ENCODE measurements around the gene IFT172.

The IFT172 gene

DNA sequence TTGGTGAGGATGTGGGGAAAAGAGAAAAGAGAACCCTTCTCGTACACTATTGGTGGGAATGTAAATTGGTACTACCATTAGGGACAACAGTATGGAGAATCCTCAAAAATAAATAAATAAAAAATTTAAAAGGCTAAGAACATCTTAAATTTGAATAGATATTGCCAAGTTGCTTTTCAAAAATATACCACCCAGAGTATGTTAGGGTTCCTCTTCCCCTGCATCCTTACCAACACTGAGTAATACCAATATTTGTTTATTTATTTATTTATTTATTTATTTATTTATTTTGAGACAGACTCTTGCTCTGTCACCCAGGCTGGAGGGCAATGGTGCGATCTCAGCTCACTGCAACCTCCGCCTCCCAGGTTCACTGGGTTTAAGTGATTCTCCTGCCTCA, 66.6 kb downstream of the IFT172 start:
- no peak for DNase-seq

DNA sequence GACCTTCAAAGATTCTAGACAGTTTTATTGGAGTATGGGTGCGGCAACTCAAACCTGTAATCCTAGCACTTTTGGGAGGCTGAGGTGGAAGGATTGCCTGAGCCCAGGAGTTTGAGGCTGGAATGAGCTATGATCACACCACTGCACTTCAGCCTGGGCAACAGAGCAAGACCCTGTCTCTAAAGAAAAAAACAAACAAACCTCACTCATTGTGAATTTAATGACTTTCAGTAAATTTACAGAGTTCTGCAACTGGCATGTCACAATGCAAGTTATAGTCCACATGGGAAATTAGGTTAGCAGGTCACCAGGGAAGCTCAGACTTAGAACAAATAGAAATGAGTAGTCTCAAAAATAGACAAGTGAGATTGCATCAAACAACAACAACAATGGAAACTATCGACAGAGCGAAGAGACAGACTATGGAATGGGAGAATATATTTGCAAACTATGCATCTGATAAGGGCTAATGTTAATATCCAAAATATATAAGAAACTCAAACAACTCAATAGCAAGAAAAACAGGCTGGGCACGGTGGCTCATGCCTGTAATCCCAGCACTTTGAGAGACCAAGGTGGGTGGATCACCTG, 67.8 kb downstream of the IFT172 start:
- no peak for DNase-seq

DNA sequence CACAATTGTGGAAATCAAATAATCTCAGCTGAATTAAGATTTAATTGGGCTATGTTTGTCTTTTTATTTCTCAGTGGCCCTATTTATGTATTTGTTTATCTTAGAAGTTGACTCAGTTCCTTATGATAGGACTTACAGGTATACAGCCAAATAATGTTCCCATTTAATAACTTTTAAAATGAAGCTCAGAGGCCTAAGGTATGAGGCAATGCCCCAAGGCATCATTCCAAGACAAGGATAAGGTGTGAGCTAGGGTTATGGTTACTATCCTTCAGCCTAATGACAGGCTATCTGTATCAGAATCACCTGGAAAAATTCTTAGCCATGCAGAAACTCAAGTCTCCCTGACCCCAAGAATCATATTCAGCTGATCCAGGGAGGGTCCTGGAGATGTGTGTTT, 68.5 kb downstream of the IFT172 start:
- DNase-seq: no peak

GRCh38 chr2:27416151-27416550, 73.4 kb downstream of the IFT172 start:
- no peak for DNase-seq

DNA sequence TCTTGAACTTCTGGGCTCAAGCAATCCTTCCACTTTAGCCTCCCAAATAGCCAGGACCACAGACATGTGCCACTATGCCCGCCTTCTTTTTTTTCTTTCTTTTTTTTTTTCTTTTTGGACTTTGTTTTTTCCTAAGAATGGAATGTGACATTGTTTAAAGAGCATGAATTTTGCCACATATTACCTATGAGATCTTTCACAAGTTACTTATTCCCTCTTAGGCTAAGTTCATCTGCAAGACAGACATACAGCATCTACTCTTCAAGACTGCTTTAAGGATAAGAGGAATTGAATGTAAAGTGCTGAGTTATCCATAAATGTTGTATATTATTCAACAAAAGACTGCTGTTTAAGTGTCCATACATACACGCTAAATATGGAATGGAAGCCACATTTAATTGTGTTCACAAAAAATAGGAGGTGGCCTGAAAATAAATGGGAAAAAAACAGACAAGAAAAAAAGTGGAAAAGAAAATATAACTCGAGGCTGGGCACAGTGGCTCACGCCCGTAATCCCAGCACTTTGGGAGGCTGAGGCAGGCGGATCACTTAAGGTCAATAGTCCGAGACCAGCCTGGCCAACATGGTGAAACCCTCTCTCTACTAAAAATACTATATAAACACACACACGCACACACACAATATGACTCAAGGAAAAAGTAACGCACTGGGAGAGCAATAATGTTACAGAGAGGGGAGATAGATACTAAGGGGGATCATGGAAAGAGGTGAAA, 77.0 kb downstream of the IFT172 start:
- no peak for DNase-seq

GRCh38 chr2:27409321-27410073, 80.0 kb downstream of the IFT172 start, which contains the start of gene PPM1G:
PPM1G (minus strand) TSS chr2:27409591; CDS start chr2:27409422, 169 bp downstream.
- DNase-seq: peak; percentile 87

DNA sequence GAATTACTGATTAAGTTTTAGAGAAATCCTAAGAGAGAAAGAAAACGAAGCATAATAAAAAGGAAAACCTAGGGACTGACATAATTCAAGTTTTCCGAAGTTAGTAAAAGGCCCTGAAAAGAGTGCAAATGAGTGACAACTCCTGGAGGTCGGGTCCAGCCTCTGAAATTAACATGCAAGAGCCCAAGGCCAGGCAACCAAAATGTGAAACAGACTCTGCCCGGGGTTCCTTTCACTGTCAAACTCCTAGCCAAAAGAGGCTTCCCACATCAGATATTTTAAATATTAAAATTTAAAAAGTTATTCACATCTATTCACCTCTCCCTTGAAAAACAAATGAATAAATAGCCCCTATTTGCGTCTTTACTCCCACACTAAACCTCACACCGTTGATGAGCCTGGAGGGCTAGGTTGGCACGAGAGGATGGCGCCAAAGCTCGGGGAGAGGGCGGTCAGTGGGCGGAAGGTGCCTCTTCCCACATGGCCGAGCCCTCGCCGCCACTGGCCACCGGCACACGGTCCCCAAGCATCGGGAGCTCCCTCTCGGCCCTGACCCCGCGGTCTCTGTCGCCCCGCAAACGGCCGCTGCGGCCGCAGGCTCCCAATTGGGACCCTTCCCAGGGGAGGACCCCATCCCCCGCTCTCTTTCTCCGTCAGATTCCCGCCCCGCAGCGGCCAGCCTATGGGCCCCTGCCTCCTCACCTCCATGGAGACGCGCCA, 80.8 kb downstream of the IFT172 start:
- DNase-seq: peak; percentile 15 to 28

- peak in 1 of 2 experiments; percentile 5 for DNase-seq
These were observed 81.6 kb downstream of the IFT172 start for GRCh38 chr2:27407798-27408491.

DNA sequence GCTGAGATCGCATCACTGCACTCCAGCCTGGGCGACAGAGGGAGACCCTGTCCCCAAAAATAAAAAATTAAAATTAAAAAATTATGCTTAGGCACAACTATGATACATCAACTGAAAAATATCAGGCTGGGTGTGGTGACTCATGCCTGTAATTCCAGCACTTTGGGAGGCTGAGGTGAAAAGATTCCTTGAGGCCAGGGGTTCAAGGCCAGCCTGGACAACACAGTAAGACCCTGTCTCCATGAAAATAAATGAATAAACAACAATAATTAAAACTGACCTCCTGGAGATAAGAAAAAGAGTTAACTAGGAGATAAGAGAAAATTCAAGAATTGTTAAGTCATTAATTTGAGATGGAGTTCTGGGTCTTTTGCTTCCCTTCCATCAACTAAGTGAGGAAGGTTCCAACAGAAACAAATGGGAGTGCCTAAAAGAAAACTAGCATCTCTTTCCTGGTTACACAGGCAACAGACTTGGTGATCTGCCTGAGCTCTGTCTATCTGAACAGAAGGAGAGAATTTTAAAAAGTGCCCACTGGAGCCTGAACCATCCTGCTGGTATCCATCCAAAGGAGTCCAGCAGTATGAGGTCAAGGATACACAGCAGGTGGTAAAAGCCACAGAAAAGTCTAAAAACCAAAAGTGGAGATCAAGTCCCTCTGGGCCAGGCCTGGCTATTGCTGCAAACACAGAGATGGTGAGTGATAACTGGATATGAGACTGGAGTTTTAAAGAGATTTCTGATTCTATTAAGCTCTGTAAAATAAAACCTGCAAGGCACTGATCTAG, 89.0 kb downstream of the IFT172 start:
- no peak for DNase-seq

DNA sequence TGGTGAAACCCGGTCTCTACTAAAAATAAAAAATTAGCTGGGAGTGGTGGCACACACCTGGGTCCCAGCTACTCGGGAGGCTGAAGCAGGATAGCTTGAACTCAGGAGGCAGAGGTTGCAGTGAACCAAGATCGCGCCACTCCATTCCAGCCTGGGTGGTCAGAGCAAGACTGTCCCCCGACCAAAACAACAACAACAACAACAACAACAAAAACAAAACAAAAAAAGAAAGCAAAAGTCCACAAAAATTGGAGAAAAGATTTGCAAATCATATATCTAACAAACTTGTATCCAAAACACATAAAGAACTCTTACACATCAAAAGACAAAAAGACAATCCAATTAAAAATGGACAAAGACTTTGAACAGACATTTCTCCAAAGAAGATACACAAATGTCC, 90.6 kb downstream of the IFT172 start:
- no peak for DNase-seq
